ENCODE data around the gene SLC41A1. TPM values are rescaled to one million over a fixed set of nuclear protein-coding genes. Genes with fewer than 3 reads are reported as not detected.

Gene SLC41A1
- total RNA-seq, 3 donors from 2014 or later = 2.1 to 25.0 (median 4.9) TPM

GRCh38 chr1:205744403-205744802, 68.6 kb downstream of the SLC41A1 start:
- Histone ChIP-seq H3K4me1 (ENCODE audit: low read depth) (peaks cover 19% of the 10 kb centered on the region), H3K9me3 (no peaks in the 10 kb centered on the region), H3K4me3 (no peak overlapping the region), H3K36me3 (ENCODE audit: low read depth) (no peaks in the 10 kb centered on the region)
- intact Hi-C loops (cut with DNase I, micrococcal nuclease) = no loop called here
- ATAC-seq (no peak), DNase-seq (no peak)
- TF ChIP-seq, protein P1, sequence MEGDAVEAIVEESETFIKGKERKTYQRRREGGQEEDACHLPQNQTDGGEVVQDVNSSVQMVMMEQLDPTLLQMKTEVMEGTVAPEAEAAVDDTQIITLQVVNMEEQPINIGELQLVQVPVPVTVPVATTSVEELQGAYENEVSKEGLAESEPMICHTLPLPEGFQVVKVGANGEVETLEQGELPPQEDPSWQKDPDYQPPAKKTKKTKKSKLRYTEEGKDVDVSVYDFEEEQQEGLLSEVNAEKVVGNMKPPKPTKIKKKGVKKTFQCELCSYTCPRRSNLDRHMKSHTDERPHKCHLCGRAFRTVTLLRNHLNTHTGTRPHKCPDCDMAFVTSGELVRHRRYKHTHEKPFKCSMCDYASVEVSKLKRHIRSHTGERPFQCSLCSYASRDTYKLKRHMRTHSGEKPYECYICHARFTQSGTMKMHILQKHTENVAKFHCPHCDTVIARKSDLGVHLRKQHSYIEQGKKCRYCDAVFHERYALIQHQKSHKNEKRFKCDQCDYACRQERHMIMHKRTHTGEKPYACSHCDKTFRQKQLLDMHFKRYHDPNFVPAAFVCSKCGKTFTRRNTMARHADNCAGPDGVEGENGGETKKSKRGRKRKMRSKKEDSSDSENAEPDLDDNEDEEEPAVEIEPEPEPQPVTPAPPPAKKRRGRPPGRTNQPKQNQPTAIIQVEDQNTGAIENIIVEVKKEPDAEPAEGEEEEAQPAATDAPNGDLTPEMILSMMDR (IDR thresholded peaks at IDR 0.05) = no peak

DNA sequence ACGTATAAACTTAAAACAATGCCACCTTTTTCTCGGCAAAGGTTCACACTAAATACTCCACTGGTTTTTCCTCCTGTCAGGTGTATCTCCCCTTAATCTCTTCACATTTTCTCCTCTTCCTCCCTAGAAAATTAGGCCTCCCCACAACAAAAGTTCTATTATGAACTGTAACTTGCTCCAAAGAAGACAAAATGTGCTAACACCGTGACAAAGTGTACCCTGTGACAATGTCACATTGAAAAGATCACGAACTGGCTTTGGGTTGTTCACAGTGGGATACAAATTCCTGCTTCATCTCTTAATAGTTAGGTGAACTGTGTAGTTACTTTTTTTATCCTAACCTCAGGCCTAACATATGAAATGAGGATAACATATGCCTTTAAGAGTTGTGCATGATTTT, 69.0 kb downstream of the SLC41A1 start:
- Histone ChIP-seq H3K36me3 (ENCODE audit: low read depth) (no peaks in the 10 kb centered on the region), H3K9me3 (no peaks in the 10 kb centered on the region), H3K4me1 (ENCODE audit: low read depth) (peaks cover 19% of the 10 kb centered on the region), H3K4me3 (no peak overlapping the region)
- intact Hi-C loops (cut with DNase I, micrococcal nuclease) = no loop called here
- ATAC-seq (no peak), DNase-seq (no peak)
- TF ChIP-seq, protein P1 (IDR thresholded peaks at IDR 0.05) = no peak

DNA sequence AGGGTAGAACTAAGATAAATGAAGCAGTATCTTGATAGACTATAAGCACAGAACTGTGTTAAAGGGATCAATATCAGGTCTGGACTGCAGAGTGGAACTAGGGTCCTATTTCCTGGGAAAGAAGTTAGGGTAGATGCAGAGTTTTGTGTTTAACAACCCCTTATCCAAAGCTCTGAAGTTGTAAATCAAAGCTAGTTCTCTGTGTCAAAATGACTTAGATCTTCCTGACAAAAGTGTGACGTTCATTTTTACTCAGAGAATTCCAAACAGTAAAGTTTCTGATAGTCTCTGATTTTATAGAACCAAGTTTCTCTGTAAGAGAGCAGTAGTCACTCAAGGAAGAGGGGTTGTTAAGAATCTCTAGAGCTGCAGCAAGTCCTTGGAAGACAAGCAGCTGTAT, 71.3 kb downstream of the SLC41A1 start:
- Histone ChIP-seq H3K4me1 (ENCODE audit: low read depth) (peaks cover 5% of the 10 kb centered on the region), H3K4me3 (no peak overlapping the region), H3K9me3 (no peaks in the 10 kb centered on the region), H3K36me3 (ENCODE audit: low read depth) (no peaks in the 10 kb centered on the region)
- intact Hi-C loops (cut with DNase I, micrococcal nuclease) = no loop called here
- ATAC-seq (no peak), DNase-seq (no peak)
- TF ChIP-seq, protein P1 (IDR thresholded peaks at IDR 0.05) = no peak

DNA sequence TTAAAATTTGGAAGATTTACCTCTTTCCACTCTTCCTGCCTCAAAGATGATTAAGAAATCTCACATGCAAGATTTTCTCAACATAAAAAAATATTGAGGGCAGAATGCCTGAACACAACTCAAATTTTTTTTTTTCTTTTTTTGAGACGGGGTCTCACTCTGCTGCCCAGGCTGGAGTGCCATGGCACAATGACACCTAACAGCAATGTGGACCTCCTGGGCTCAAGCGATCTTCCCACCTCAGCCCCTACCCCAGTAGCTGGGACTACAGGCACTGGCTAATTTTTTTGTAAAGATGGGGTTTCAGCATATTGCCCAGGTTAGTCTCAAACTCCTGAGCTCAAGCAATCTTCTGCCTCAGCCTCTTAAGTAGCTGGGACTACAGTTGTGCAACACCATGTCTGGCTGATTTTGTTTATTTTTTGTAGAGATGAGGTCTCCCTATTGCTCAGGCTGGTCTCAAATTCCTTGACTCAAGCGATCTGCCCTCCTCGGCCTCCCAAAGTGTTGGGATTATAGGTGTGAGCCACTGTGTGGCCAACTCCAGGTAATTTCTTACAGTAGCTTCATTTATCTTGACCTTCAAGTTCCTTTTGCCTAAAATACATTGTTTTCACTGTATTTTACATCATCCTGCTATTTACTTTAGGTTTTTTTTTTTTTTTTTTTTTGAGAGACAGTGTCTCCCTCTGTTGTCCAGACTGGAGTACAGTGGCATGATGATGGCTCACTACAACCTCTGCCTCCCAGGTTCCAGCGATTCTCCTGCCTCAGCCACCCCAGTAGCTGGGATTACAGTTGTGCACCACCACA, 73.4 kb downstream of the SLC41A1 start:
- no peak overlapping the region for H3K4me3 ChIP-seq
- intact Hi-C loops (cut with DNase I, micrococcal nuclease) = no loop called here
- TF ChIP-seq, protein P1 (IDR thresholded peaks at IDR 0.05) = no peak
- no peaks in the 10 kb centered on the region for H3K36me3 ChIP-seq (ENCODE audit: low read depth)
- H3K9me3 ChIP-seq = no peaks in the 10 kb centered on the region
- ATAC-seq (no peak), DNase-seq (no peak)
- peaks cover 2% of the 10 kb centered on the region for H3K4me1 ChIP-seq (ENCODE audit: low read depth)

Other genes with a start within 250 kb of the SLC41A1 start
- 10 to 100 TPM; 43.1 to 60.6 (median 47.6) TPM for gene ELK4, start 181.2 kb downstream of the SLC41A1 start, total RNA-seq
- gene SLC45A3, start 132.7 kb downstream of the SLC41A1 start, total RNA-seq = 10 to 100 TPM; 13.7 to 19.0 (median 18.8) TPM
- 100 to 1,000 TPM in 2 of 3 donors, 10 to 100 TPM in 1; 52.7 to 140 (median 103) TPM for gene NUCKS1, start 63.0 kb downstream of the SLC41A1 start, total RNA-seq
- gene RAB29, start 37.7 kb downstream of the SLC41A1 start, total RNA-seq = 10 to 100 TPM in 1 of 3 donors, 1 to 10 TPM in 2; 4.7 to 27.5 (median 7.8) TPM
- gene PM20D1, start 36.9 kb upstream of the SLC41A1 start, total RNA-seq = under 1 TPM in 1 of 3 donors, not detected in 2; 0.19 TPM
- not detected for gene SLC26A9, start 130.3 kb upstream of the SLC41A1 start, total RNA-seq
- 1 to 10 TPM in 1 of 3 donors, under 1 TPM in 2; 0.69 to 1.3 (median 0.76) TPM for gene RAB7B, start 190.2 kb upstream of the SLC41A1 start, total RNA-seq
- 10 to 100 TPM in 2 of 3 donors, 1 to 10 TPM in 1; 6.5 to 26.1 (median 17.7) TPM for gene CTSE, start 210.7 kb upstream of the SLC41A1 start, total RNA-seq
- 1 to 10 TPM in 2 of 3 donors, under 1 TPM in 1; 0.38 to 4.8 (median 3.9) TPM for gene RHEX, start 240.0 kb upstream of the SLC41A1 start, total RNA-seq

All from mucosa of descending colon (tissue), 3 donors.